Activated CD8-positive, alpha-beta memory T cell treated with anti-CD3 and anti-CD28 coated beads for 48 hours (primary cell): Measurements from ENCODE around the gene SLC2A9.

ENCODE experiments used
- DNase-seq, 3 experiments: peaks; one replicate each; pipeline ENCODE4 v3.0.0-alpha.2; 2020; ENCODE audit warnings: low read depth in 2 of 3, low spot score in 2 of 3

The SLC2A9 gene

GRCh38 chr4:9894644-9895332, 126.5 kb downstream of the SLC2A9 start:
- no peak for DNase-seq

- no peak for DNase-seq
Measured at GRCh38 chr4:9893329-9894108, 127.8 kb downstream of the SLC2A9 start.

- no peak for DNase-seq
Measured at GRCh38 chr4:9891740-9892139, 129.6 kb downstream of the SLC2A9 start.

- no peak for DNase-seq
Measured at GRCh38 chr4:9891056-9891455, 130.2 kb downstream of the SLC2A9 start.

GRCh38 chr4:9889306-9889705, 132.0 kb downstream of the SLC2A9 start:
- DNase-seq, result no peak

GRCh38 chr4:9885958-9886357, 135.3 kb downstream of the SLC2A9 start:
- DNase-seq, result no peak

GRCh38 chr4:9880406-9881197, 140.7 kb downstream of the SLC2A9 start:
- no peak for DNase-seq

GRCh38 chr4:9877123-9877522, 144.2 kb downstream of the SLC2A9 start:
- DNase-seq, result no peak

- DNase-seq, result no peak
Measured at GRCh38 chr4:9875516-9875915, 145.8 kb downstream of the SLC2A9 start.

GRCh38 chr4:9874385-9874784, 146.9 kb downstream of the SLC2A9 start:
- DNase-seq, result no peak

GRCh38 chr4:9870165-9870790, 151.0 kb downstream of the SLC2A9 start:
- DNase-seq, result no peak

- DNase-seq, result no peak
Measured at GRCh38 chr4:9867751-9868425, 153.4 kb downstream of the SLC2A9 start.

- DNase-seq, result no peak
Measured at GRCh38 chr4:9866931-9867330, 154.4 kb downstream of the SLC2A9 start.

GRCh38 chr4:9861561-9861960, 159.7 kb downstream of the SLC2A9 start:
- no peak for DNase-seq

GRCh38 chr4:9859810-9860209, 161.5 kb downstream of the SLC2A9 start:
- DNase-seq, result no peak

- DNase-seq, result no peak
Measured at GRCh38 chr4:9849538-9849920, 171.8 kb downstream of the SLC2A9 start.

- no peak for DNase-seq
Measured at GRCh38 chr4:9847968-9848748, 173.1 kb downstream of the SLC2A9 start.

- no peak for DNase-seq
Measured at GRCh38 chr4:9845791-9846493, 175.4 kb downstream of the SLC2A9 start.

- no peak for DNase-seq
Measured at GRCh38 chr4:9841072-9841471, 180.2 kb downstream of the SLC2A9 start.
